B cell (primary cell): ENCODE measurements around the gene OTOL1. TPM values are rescaled to one million over a fixed set of nuclear protein-coding genes. Genes with fewer than 3 reads are reported as not detected.

Experiments
- ATAC-seq: fragments of 200-7000 bp; cut with Tn5 transposase; one replicate; pipeline ENCODE4 v1.10.0; 2021; ENCODE audit warnings: low read depth, mild to moderate bottlenecking, moderate number of reproducible peaks, moderate library complexity
- CTCF ChIA-PET: fragments of 350-600 bp; sonication (Branson Sonifier 250); formaldehyde crosslinking; loops from one replicate; lab custom pipeline; 2021; ENCODE audit warnings: antibody characterized with exemption, inconsistent platforms; lab: Charles Lee
- POLR2A ChIA-PET: fragments of 350-600 bp; sonication (Branson Sonifier 250); formaldehyde crosslinking; loops from one replicate; lab custom pipeline; 2021; ENCODE audit warnings: antibody characterized with exemption; lab: Charles Lee
- DNase-seq: peaks from one replicate; pipeline ENCODE4 v3.0.0; 2013
- H2AFZ ChIP-seq: 2 replicates; pipeline ENCODE4 v1.6.1; 2012; ENCODE audit warnings: mild to moderate bottlenecking, low read depth, low read length; ENCODE audit not compliant: insufficient read depth, poor library complexity, severe bottlenecking
- H3K27ac ChIP-seq, 2 donors: 1 replicate in 1 of 2; 2 replicates in 1 of 2; pipeline ENCODE4 v1.5.1; 2012 to 2013; ENCODE audit warnings: low read length in 2 of 2, mild to moderate bottlenecking in 2 of 2, moderate library complexity in 1 of 2
- H3K27me3 ChIP-seq, 4 experiments: fragments of 200-600 bp in 1 of 4; sonication (generic) in 1 of 4; replicated peaks in 1 of 4; 1 replicate in 2 of 4; 2 replicates in 2 of 4; pipeline versions ENCODE4 v1.6.1 to v1.7.0; 2013 to 2016; ENCODE audit warnings: low read length in 3 of 4, mild to moderate bottlenecking in 2 of 4, mixed read lengths in 1 of 4, moderate library complexity in 1 of 4; ENCODE audit not compliant: insufficient read depth in 4 of 4, control insufficient read depth in 3 of 4; ENCODE audit errors: control extremely low read depth in 1 of 4
- H3K36me3 ChIP-seq, 2 experiments: replicated peaks in 1 of 2; 1 replicate in 1 of 2; 2 replicates in 1 of 2; pipeline versions ENCODE4 v1.6.1 to v1.7.1; 2013; ENCODE audit warnings: low read length in 1 of 2; ENCODE audit not compliant: insufficient read depth in 2 of 2, control insufficient read depth in 1 of 2; ENCODE audit errors: control extremely low read depth in 1 of 2, extremely low read depth in 1 of 2
- H3K4me1 ChIP-seq, 2 donors: fragments of 200-600 bp in 1 of 2; sonication (generic) in 1 of 2; 1 replicate in 1 of 2; 2 replicates in 1 of 2; pipeline versions ENCODE4 v1.5.1 to v1.6.1; 2013 to 2017; ENCODE audit warnings: low read length in 2 of 2; ENCODE audit not compliant: control insufficient read depth in 2 of 2, insufficient read depth in 2 of 2
- H3K4me2 ChIP-seq: replicated peaks from 2 replicates; pipeline ENCODE3; 2012; ENCODE audit warnings: mild to moderate bottlenecking, low read depth, low read length; ENCODE audit not compliant: poor library complexity, severe bottlenecking
- H3K4me3 ChIP-seq, 5 experiments: fragments of 200-600 bp in 1 of 5; sonication (generic) in 1 of 5; 1 replicate in 3 of 5; 2 replicates in 2 of 5; pipeline versions ENCODE4 v1.5.1 to v1.7.0; 2011 to 2016; ENCODE audit warnings: low read length in 4 of 5, mild to moderate bottlenecking in 4 of 5, low read depth in 2 of 5, control low read depth in 1 of 5, moderate library complexity in 1 of 5; ENCODE audit not compliant: insufficient read depth in 1 of 5; ENCODE audit errors: control extremely low read depth in 1 of 5, extremely low read depth in 1 of 5
- H3K79me2 ChIP-seq: fragments of 200-600 bp; sonication (generic); one replicate; pipeline ENCODE4 v1.6.0; 2016; ENCODE audit warnings: low read length; ENCODE audit not compliant: control insufficient read depth, insufficient read depth
- H3K9ac ChIP-seq: fragments of 200-600 bp; sonication (generic); 2 replicates; pipeline ENCODE4 v1.6.1; 2017; ENCODE audit warnings: mild to moderate bottlenecking, low read length, moderate library complexity
- H3K9me3 ChIP-seq, 3 donors: one replicate each; pipeline versions ENCODE4 v1.6.1 to v1.7.1; 2013; ENCODE audit warnings: low read length in 2 of 3; ENCODE audit not compliant: control insufficient read depth in 2 of 3, insufficient read depth in 1 of 3; ENCODE audit errors: control extremely low read depth in 1 of 3
- H4K20me1 ChIP-seq: 2 replicates; pipeline ENCODE4 v1.6.0; 2012; ENCODE audit warnings: mild to moderate bottlenecking, low read length; ENCODE audit not compliant: insufficient read depth, control insufficient read depth, poor library complexity, severe bottlenecking
- H3K27ac Mint-ChIP-seq: one replicate; pipeline ENCODE4 v1.8.0; 2021; ENCODE audit warnings: mixed read lengths
- H3K27me3 Mint-ChIP-seq: one replicate; pipeline ENCODE4 v1.8.0; 2021; ENCODE audit warnings: mixed read lengths
- H3K4me1 Mint-ChIP-seq: one replicate; pipeline ENCODE4 v1.8.0; 2021; ENCODE audit warnings: mixed read lengths
- H3K4me3 Mint-ChIP-seq: one replicate; pipeline ENCODE4 v1.8.0; 2021; ENCODE audit warnings: mixed read lengths
- H3K9me3 Mint-ChIP-seq: one replicate; pipeline ENCODE4 v1.8.0; 2022; ENCODE audit warnings: mixed read lengths; ENCODE audit not compliant: insufficient read depth
- CTCF ChIP-seq: fragments of 200-600 bp; IDR thresholded peaks from one replicate; pipeline ENCODE4 v1.8.0; 2022; ENCODE audit warnings: antibody characterized with exemption, mild to moderate bottlenecking
- EZH2 ChIP-seq: IDR thresholded peaks from 2 replicates; pipeline ENCODE4 v1.6.1; 2012; ENCODE audit warnings: borderline replicate concordance, low read depth, mild to moderate bottlenecking, moderate library complexity, low read length; ENCODE audit not compliant: insufficient read depth, poor library complexity, severe bottlenecking
- WGBS: methylation state at CpG from one replicate; pipeline ENCODE4 v1.1.5; 2013; ENCODE audit warnings: missing lambda C conversion rate; ENCODE audit not compliant: insufficient coverage; 5-methylcytosine and 5-hydroxymethylcytosine counted together
- intact Hi-C: fragments of 100-400 bp; cut with micrococcal nuclease; formaldehyde crosslinking; loops from one replicate; pipeline ENCODE4 v1.10.0; 2022
- polyA plus RNA-seq: library from polyadenylated mRNA; depleted of rRNA; stranded (reverse); fragments of >200 nt; gene quantifications from 2 replicates; pipeline ENCODE4 v1.2.3, GENCODE V29; 2012
- total RNA-seq, 2 donors: library from RNA; stranded (reverse); fragments of 120-200 nt in 1 of 2; gene quantifications; 1 replicate in 1 of 2; 2 replicates in 1 of 2; pipeline versions ENCODE4 v1.2.3 to v1.2.4, GENCODE V29; 2013 to 2022

Gene OTOL1
- total and polyA plus RNA-seq, 2 donors (not counting 1 experiment from before 2014, with no cell fraction given) = not detected

GRCh38 chr3:161550491-161551195 is 54.0 kb downstream of the OTOL1 start:
- Mint-ChIP-seq H3K4me1 (no peaks in the 10 kb centered on the region), H3K27me3 (peaks cover 3% of the 10 kb centered on the region), H3K9me3 (no peaks in the 10 kb centered on the region), H3K27ac (no peak overlapping the region), H3K4me3 (no peak overlapping the region)
- DNase-seq (no peak), ATAC-seq (no peak)
- no peak for TF ChIP-seq EZH2
- no peak for TF ChIP-seq CTCF
- H3K9me3 ChIP-seq = no peaks in the 10 kb centered on the region
- H3K27me3 ChIP-seq = no peaks in the 10 kb centered on the region
- H2AFZ ChIP-seq = no peak overlapping the region
- H3K9ac ChIP-seq = no peak overlapping the region
- ChIA-PET POLR2A (no interaction called here), CTCF (no interaction called here)
- WGBS = 64% methylated on average over 2 of the region's 6 CpGs
- no peak overlapping the region for H3K4me3 ChIP-seq
- H3K79me2 ChIP-seq = no peaks in the 10 kb centered on the region
- no peaks in the 10 kb centered on the region for H4K20me1 ChIP-seq
- H3K36me3 ChIP-seq = no peaks in the 10 kb centered on the region
- intact Hi-C loops = no loop called here
- H3K27ac ChIP-seq = no peak overlapping the region
- no peak overlapping the region for H3K4me2 ChIP-seq
- H3K4me1 ChIP-seq = no peaks in the 10 kb centered on the region

GRCh38 chr3:161551697-161552096 is 55.1 kb downstream of the OTOL1 start:
- CTCF ChIA-PET = no interaction called here
- no peak overlapping the region for H3K27ac ChIP-seq
- no peak overlapping the region for H2AFZ ChIP-seq
- WGBS = no CpG with 5 or more reads among the region's 1 CpG
- H3K27me3 ChIP-seq = no peaks in the 10 kb centered on the region
- ATAC-seq (no peak), DNase-seq (no peak)
- no peak overlapping the region for H3K9ac ChIP-seq
- no peak overlapping the region for H3K4me3 Mint-ChIP-seq
- no peaks in the 10 kb centered on the region for H3K9me3 Mint-ChIP-seq
- intact Hi-C loops = no loop called here
- H3K9me3 ChIP-seq = no peaks in the 10 kb centered on the region
- no peak overlapping the region for H3K4me2 ChIP-seq
- no peaks in the 10 kb centered on the region for H3K36me3 ChIP-seq
- peaks cover 3% of the 10 kb centered on the region for H3K27me3 Mint-ChIP-seq
- H3K4me1 ChIP-seq = no peaks in the 10 kb centered on the region
- H3K4me3 ChIP-seq = no peak overlapping the region
- H4K20me1 ChIP-seq = no peaks in the 10 kb centered on the region
- POLR2A ChIA-PET = no interaction called here
- H3K27ac Mint-ChIP-seq = no peak overlapping the region
- TF ChIP-seq CTCF (no peak), EZH2 (no peak)
- no peaks in the 10 kb centered on the region for H3K79me2 ChIP-seq
- no peaks in the 10 kb centered on the region for H3K4me1 Mint-ChIP-seq
